ENCODE data around the gene USP35. TPM values are rescaled to one million over a fixed set of nuclear protein-coding genes. Genes with fewer than 3 reads are reported as not detected.

Gene USP35
- 25.1 and 35.0 TPM in 2 replicates for total RNA-seq
- 11.1 and 13.3 TPM in 2 replicates for polyA plus RNA-seq

GRCh38 chr11:78188286-78189173, at the start of gene USP35, which contains the start of gene KCTD21:
USP35 (plus strand) TSS chr11:78188919; CDS start chr11:78196246, 7,327 bp downstream.
KCTD21 (minus strand) TSS chr11:78188626; CDS start chr11:78174554, 14,072 bp downstream.
- H3K4me1 ChIP-seq (ENCODE audit: low read depth) = peaks cover 27% of the 10 kb centered on the region
- H3K36me3 ChIP-seq = no peaks in the 10 kb centered on the region
- peak within 1 kb of the TSS; percentile 57 for H3K4me3 ChIP-seq
- H3K9me3 ChIP-seq (ENCODE audit: low read depth) = no peaks in the 10 kb centered on the region
- no peaks in the 10 kb centered on the region for H3K27me3 ChIP-seq
- peak within 1 kb of the TSS; percentile 78 for H3K27ac ChIP-seq
- TF ChIP-seq, protein P1, sequence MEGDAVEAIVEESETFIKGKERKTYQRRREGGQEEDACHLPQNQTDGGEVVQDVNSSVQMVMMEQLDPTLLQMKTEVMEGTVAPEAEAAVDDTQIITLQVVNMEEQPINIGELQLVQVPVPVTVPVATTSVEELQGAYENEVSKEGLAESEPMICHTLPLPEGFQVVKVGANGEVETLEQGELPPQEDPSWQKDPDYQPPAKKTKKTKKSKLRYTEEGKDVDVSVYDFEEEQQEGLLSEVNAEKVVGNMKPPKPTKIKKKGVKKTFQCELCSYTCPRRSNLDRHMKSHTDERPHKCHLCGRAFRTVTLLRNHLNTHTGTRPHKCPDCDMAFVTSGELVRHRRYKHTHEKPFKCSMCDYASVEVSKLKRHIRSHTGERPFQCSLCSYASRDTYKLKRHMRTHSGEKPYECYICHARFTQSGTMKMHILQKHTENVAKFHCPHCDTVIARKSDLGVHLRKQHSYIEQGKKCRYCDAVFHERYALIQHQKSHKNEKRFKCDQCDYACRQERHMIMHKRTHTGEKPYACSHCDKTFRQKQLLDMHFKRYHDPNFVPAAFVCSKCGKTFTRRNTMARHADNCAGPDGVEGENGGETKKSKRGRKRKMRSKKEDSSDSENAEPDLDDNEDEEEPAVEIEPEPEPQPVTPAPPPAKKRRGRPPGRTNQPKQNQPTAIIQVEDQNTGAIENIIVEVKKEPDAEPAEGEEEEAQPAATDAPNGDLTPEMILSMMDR (IDR thresholded peaks at IDR 0.05; ENCODE audit: low read depth, low read length) = no peak
- DNase-seq (ENCODE audit: low read depth in 1 of 2, low spot score in 1 of 2) = peak; percentile 98 to 99

DNA sequence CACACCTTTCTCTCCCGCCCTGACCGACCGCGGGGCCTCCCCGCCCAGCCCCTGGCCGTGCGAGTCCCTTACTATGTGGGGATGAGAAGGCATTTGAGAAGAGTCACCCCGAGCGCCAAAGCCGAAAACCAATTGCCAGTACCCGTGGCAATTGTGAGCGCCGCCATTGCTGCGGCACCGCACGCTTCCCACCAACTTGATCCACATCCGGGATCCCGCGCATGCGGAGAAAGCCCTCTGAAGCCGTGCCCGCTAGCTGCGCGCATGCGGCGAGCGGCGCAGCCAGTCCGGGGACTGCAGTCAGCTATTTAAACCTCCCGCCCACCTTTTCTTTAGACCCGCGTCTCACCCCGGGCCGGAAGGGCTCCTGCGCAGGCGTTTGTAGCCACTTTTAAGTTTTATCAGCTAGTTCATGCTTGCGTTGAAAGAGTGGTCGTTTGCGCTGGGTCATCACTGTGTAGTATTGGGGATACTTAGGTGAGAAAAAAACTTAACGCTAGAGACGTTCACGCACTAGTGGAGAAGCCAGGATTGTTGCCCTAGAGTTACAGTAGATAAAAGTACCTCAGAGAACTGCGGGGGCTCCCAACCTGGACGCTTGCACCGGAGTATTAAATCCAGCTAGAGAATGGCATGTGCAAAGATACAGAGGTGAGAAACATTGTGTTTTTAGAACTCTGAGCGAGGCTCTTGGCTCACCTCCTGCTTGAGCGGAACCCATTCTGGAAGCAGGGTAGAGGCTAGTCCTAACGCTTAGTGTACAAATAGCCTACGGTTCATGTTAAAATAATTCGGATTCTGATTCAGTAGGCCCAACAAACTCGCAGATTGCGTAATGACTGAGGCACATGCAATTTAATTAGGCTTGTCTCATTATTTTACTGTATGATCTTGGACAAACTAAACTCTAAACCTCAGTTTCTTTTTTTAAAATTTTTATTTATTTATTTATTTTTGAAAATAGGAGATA, 49.0 kb upstream of the USP35 start, which contains the start of gene ALG8:
TSS of gene ALG8 (minus strand) at position 205 of the 970 bp plus-strand sequence. CDS start at position 167, 38 bp downstream.
- H3K27me3 ChIP-seq = no peaks in the 10 kb centered on the region
- H3K4me3 ChIP-seq = peak within 1 kb of the TSS; percentile 76
- no peaks in the 10 kb centered on the region for H3K4me1 ChIP-seq (ENCODE audit: low read depth)
- no peaks in the 10 kb centered on the region for H3K36me3 ChIP-seq
- TF ChIP-seq, protein P1 (IDR thresholded peaks at IDR 0.05; ENCODE audit: low read depth, low read length) = no peak
- H3K9me3 ChIP-seq (ENCODE audit: low read depth) = no peaks in the 10 kb centered on the region
- H3K27ac ChIP-seq = peak within 1 kb of the TSS; percentile 86
- DNase-seq (ENCODE audit: low read depth in 1 of 2, low spot score in 1 of 2) = peak; percentile 97 to 98

- DNase-seq (ENCODE audit: low read depth in 1 of 2, low spot score in 1 of 2) = peak in 1 of 2 donors; percentile 6
- no peak overlapping the region for H3K27ac ChIP-seq
- no peaks in the 10 kb centered on the region for H3K9me3 ChIP-seq (ENCODE audit: low read depth)
- H3K4me1 ChIP-seq (ENCODE audit: low read depth) = no peaks in the 10 kb centered on the region
- TF ChIP-seq, protein P1 (IDR thresholded peaks at IDR 0.05; ENCODE audit: low read depth, low read length) = no peak
- no peaks in the 10 kb centered on the region for H3K36me3 ChIP-seq
- no peaks in the 10 kb centered on the region for H3K27me3 ChIP-seq
- peak overlapping the region; percentile 76 for H3K4me3 ChIP-seq
These were observed 48.2 kb upstream of the USP35 start for GRCh38 chr11:78140392-78141077.

DNA sequence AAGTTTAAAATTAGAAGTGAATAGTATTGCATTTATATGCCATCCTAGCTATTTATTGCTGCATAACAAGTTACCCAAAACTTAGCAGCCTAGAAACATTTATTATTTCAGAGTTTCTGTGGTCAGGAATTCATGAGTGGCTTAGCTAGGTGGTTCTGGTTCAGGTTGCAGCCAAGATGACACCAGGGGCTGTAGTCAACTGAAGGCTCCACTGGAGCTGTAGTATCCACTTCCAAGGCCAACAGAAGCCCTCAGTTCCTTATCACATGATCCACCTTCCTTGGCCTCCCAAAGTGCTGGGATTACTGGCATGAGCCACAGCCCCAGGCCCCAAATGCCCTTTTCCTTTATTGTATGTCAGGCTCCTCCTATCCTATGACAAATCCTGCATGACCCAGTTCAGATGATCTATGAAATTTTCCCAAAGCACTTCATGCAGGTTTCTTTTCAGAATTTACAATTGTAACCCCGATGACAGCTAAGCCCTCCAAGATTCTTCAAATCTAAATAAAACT, 43.2 kb upstream of the USP35 start:
- TF ChIP-seq, protein P1 (IDR thresholded peaks at IDR 0.05; ENCODE audit: low read depth, low read length) = no peak
- H3K36me3 ChIP-seq = no peaks in the 10 kb centered on the region
- DNase-seq (ENCODE audit: low read depth in 1 of 2, low spot score in 1 of 2) = no peak
- H3K4me1 ChIP-seq (ENCODE audit: low read depth) = no peaks in the 10 kb centered on the region
- no peaks in the 10 kb centered on the region for H3K9me3 ChIP-seq (ENCODE audit: low read depth)
- no peak overlapping the region for H3K27ac ChIP-seq
- H3K4me3 ChIP-seq = no peak overlapping the region
- H3K27me3 ChIP-seq = no peaks in the 10 kb centered on the region

Measured in cardiac muscle cell (in vitro differentiated cells and primary cell).